ENCODE measurements around the gene HYAL4.
A peak's percentile ranks its signal among the peaks of the same experiment; 100 is the strongest.
"Not testable (repeated sequence)": the region's sequence is repeated elsewhere in the genome, so short reads cannot be mapped to it uniquely, and the experiment has no call there.

The HYAL4 gene

DNA sequence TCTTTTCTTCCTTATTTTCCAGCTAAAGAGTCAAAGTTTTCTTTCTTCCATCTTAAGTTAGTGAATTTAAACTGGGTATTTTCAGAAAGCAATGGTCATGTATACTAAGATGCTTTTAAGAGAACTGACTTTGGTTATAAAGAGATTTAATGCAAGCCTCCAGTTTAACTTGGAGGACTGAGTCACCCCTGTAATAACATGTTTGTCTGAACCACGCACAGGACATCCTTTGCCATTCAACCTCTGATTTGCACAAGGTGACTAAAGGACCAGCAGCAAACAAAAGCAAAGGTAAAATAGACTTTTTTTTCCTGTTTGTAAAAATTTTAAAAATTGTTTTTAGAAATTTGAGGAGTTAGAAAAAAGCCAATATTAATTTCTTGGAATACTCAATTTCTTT lies 2.9 kb downstream of the HYAL4 start:
- no peak for DNase-seq (ENCODE audit: low read depth)
- Histone ChIP-seq H3K36me3 (ENCODE audit: control insufficient read depth, insufficient read depth, low read length, severe bottlenecking) (no peaks in the 10 kb centered on the region), H3K4me3 (ENCODE audit: low read length) (no peak overlapping the region), H3K9ac (ENCODE audit: low read length) (no peak overlapping the region), H3K4me1 (ENCODE audit: control insufficient read depth, insufficient read depth, low read length) (no peaks in the 10 kb centered on the region), H3K27me3 (replicated peaks; ENCODE audit: control insufficient read depth, insufficient read depth, low read length) (peaks cover 3% of the 10 kb centered on the region), H3K9me3 (ENCODE audit: control insufficient read depth, low read length) (peaks cover 6% of the 10 kb centered on the region)

DNA sequence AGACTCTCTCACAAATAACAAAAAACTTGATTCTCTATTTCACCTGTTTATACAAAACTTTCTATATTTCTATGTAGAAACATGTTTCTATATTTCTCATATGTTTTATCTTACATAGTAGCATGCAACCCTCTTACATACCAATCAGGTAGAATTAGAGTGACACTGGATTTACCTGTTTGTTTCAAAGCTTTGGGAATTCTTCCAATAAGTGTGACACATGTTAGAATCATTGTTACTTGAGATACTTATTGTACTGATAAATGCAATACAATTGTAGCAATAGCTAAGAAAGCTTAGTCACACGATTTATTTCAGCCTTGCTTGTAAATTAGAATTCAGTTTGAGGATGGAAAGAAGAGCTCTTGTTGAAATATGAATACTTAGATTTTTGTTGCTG lies 4.9 kb downstream of the HYAL4 start:
- H3K9me3 ChIP-seq (ENCODE audit: control insufficient read depth, low read length), result no peaks in the 10 kb centered on the region
- no peak overlapping the region for H3K4me3 ChIP-seq (ENCODE audit: low read length)
- H3K9ac ChIP-seq (ENCODE audit: low read length), result no peak overlapping the region
- peaks cover 3% of the 10 kb centered on the region for H3K27me3 ChIP-seq (replicated peaks; ENCODE audit: control insufficient read depth, insufficient read depth, low read length)
- H3K36me3 ChIP-seq (ENCODE audit: control insufficient read depth, insufficient read depth, low read length, severe bottlenecking), result no peaks in the 10 kb centered on the region
- DNase-seq (ENCODE audit: low read depth), result no peak
- H3K4me1 ChIP-seq (ENCODE audit: control insufficient read depth, insufficient read depth, low read length), result no peaks in the 10 kb centered on the region

DNA sequence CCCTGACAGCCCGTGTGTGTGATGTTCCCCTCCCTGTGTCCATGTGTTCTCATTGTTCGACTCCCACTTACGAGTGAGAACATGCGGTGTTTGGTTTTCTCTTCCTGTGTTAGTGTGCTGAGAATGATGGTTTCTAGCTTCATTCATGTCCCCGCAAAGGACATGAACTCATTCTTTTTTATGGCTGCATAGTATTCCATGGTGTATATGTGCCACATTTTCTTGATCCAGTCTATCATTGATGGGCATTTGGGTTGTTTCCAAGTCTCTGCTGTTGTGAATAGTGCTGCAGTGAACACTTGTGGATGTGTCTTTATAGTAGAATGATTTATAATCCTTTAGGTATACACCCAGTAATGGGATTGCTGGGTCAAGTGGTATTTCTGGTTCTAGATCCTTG lies 6.4 kb downstream of the HYAL4 start:
- not testable (repeated sequence) for H3K9ac ChIP-seq (ENCODE audit: low read length); H3K27me3 ChIP-seq (replicated peaks; ENCODE audit: control insufficient read depth, insufficient read depth, low read length); H3K9me3 ChIP-seq (ENCODE audit: control insufficient read depth, low read length); H3K4me1 ChIP-seq (ENCODE audit: control insufficient read depth, insufficient read depth, low read length); H3K4me3 ChIP-seq (ENCODE audit: low read length); DNase-seq (ENCODE audit: low read depth); H3K36me3 ChIP-seq (ENCODE audit: control insufficient read depth, insufficient read depth, low read length, severe bottlenecking)

GRCh38 chr7:123854291-123854690 lies 9.3 kb downstream of the HYAL4 start:
- H3K9me3 ChIP-seq (ENCODE audit: control insufficient read depth, low read length); H3K4me1 ChIP-seq (ENCODE audit: control insufficient read depth, insufficient read depth, low read length); DNase-seq (ENCODE audit: low read depth); H3K27me3 ChIP-seq (replicated peaks; ENCODE audit: control insufficient read depth, insufficient read depth, low read length); H3K36me3 ChIP-seq (ENCODE audit: control insufficient read depth, insufficient read depth, low read length, severe bottlenecking); H3K4me3 ChIP-seq (ENCODE audit: low read length); H3K9ac ChIP-seq (ENCODE audit: low read length): not testable (repeated sequence)

- DNase-seq (ENCODE audit: low read depth); H3K27me3 ChIP-seq (replicated peaks; ENCODE audit: control insufficient read depth, insufficient read depth, low read length); H3K9me3 ChIP-seq (ENCODE audit: control insufficient read depth, low read length); H3K4me1 ChIP-seq (ENCODE audit: control insufficient read depth, insufficient read depth, low read length); H3K4me3 ChIP-seq (ENCODE audit: low read length); H3K36me3 ChIP-seq (ENCODE audit: control insufficient read depth, insufficient read depth, low read length, severe bottlenecking); H3K9ac ChIP-seq (ENCODE audit: low read length): not testable (repeated sequence)
These were observed 11.5 kb downstream of the HYAL4 start for GRCh38 chr7:123856428-123856827.

DNA sequence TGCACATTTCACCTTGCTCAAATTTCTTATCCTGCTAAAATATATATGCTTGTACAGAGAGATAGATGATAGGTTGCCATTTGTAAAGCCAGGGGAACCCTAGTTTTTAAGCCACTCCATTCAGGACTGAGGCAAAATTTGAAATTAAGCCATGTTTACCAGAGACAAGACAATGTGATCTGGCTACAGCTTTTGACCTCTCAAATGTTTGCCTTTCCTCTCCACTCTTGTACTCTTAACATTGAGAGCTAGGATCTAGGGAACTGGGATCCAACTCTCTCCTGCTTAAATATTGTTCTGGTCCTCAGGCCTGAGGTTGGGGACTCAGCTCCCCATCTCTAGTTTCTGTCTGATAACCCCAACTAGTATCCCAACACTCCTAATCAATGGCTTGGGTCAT lies 15.9 kb downstream of the HYAL4 start:
- H3K9ac ChIP-seq (ENCODE audit: low read length), result no peak overlapping the region
- no peak for DNase-seq (ENCODE audit: low read depth)
- peaks cover 9% of the 10 kb centered on the region for H3K27me3 ChIP-seq (replicated peaks; ENCODE audit: control insufficient read depth, insufficient read depth, low read length)
- H3K36me3 ChIP-seq (ENCODE audit: control insufficient read depth, insufficient read depth, low read length, severe bottlenecking), result no peaks in the 10 kb centered on the region
- H3K4me1 ChIP-seq (ENCODE audit: control insufficient read depth, insufficient read depth, low read length), result no peaks in the 10 kb centered on the region
- H3K4me3 ChIP-seq (ENCODE audit: low read length), result no peak overlapping the region
- no peaks in the 10 kb centered on the region for H3K9me3 ChIP-seq (ENCODE audit: control insufficient read depth, low read length)

DNA sequence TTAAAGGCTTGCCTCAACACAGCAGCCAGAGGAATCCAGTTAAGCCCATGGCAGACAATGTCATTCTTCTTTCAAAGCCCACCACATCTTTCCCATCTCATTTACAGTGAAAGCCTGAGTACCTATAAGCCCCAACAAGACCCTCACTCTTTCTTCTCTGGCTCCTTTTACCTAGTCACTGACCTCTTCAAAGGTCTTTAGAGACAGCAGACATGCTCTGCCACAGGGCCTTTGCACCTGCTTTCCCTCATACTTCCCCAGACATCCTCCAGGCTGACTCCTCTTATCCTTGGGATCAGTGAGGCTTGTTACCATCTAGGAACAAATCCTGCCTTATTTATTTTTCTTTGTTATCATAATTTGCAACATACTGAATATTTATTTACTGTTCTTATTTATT lies 17.8 kb downstream of the HYAL4 start:
- no peak overlapping the region for H3K4me3 ChIP-seq (ENCODE audit: low read length)
- no peak for DNase-seq (ENCODE audit: low read depth)
- H3K4me1 ChIP-seq (ENCODE audit: control insufficient read depth, insufficient read depth, low read length), result no peaks in the 10 kb centered on the region
- peaks cover 9% of the 10 kb centered on the region for H3K27me3 ChIP-seq (replicated peaks; ENCODE audit: control insufficient read depth, insufficient read depth, low read length)
- no peaks in the 10 kb centered on the region for H3K9me3 ChIP-seq (ENCODE audit: control insufficient read depth, low read length)
- H3K9ac ChIP-seq (ENCODE audit: low read length), result no peak overlapping the region
- H3K36me3 ChIP-seq (ENCODE audit: control insufficient read depth, insufficient read depth, low read length, severe bottlenecking), result no peaks in the 10 kb centered on the region

DNA sequence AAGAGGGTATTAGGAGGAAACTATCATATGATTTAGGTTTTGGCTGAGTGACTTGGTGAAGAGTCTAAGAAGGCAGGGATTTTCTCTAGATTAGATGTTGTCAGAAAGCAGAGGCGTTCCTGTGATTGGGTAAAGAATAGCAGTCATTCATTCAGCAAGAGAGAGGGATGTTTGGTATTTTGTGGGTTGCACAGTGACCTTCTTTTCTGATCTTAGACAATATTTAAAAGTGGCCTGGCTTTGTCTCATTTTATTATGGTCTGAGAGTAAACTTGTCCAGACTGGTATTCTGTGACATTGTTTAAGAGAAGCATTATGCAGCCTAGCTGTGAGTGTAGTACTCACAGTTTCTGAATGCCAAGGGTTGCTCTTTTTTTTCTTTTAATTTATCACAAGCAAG lies 18.5 kb downstream of the HYAL4 start:
- Histone ChIP-seq H3K27me3 (replicated peaks; ENCODE audit: control insufficient read depth, insufficient read depth, low read length) (peaks cover 9% of the 10 kb centered on the region), H3K4me1 (ENCODE audit: control insufficient read depth, insufficient read depth, low read length) (no peaks in the 10 kb centered on the region), H3K4me3 (ENCODE audit: low read length) (no peak overlapping the region), H3K9me3 (ENCODE audit: control insufficient read depth, low read length) (no peaks in the 10 kb centered on the region), H3K9ac (ENCODE audit: low read length) (no peak overlapping the region), H3K36me3 (ENCODE audit: control insufficient read depth, insufficient read depth, low read length, severe bottlenecking) (no peaks in the 10 kb centered on the region)
- DNase-seq (ENCODE audit: low read depth), result no peak

DNA sequence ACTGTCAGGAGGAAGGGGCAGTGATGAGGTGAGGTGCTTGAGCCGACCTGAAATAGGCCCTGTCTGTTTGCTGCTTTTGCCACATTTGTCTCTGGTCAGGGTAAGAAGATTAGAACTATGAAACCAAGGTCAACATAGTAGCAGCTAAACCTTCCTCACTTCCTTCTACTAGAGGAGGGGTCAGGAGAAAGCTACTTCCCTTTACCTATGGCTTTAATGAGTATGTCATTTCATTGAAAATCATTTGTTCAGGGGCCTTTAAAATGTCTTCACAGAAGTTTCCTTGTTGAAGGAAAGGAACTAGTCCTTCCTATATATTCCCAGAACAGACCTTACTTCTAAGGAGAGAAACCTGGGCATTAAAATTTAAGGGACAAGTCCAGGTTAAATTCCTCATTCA lies 19.0 kb downstream of the HYAL4 start:
- H3K4me3 ChIP-seq (ENCODE audit: low read length), result no peak overlapping the region
- H3K4me1 ChIP-seq (ENCODE audit: control insufficient read depth, insufficient read depth, low read length), result no peaks in the 10 kb centered on the region
- peaks cover 9% of the 10 kb centered on the region for H3K27me3 ChIP-seq (replicated peaks; ENCODE audit: control insufficient read depth, insufficient read depth, low read length)
- no peaks in the 10 kb centered on the region for H3K36me3 ChIP-seq (ENCODE audit: control insufficient read depth, insufficient read depth, low read length, severe bottlenecking)
- H3K9me3 ChIP-seq (ENCODE audit: control insufficient read depth, low read length), result no peaks in the 10 kb centered on the region
- H3K9ac ChIP-seq (ENCODE audit: low read length), result no peak overlapping the region
- DNase-seq (ENCODE audit: low read depth), result no peak

DNA sequence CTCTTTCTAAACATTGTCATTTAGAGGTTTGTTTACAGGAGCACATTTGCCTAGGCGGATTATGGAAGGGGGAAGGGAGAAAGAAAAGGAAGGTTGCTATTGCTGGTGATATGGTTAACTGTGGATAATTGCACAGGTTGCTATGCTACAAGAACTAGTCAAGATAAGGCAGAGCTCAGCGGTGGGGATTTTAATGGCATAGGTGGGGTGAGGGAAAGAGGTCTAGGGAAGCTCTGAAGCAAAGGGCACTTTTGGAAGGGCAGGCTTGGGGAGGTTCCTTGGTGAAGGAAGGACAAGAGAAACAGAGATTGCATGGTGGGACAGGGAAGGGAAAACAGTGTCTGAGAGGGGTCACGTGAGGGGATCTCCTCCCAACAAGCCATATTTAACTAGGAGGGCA lies 19.5 kb downstream of the HYAL4 start:
- no peaks in the 10 kb centered on the region for H3K9me3 ChIP-seq (ENCODE audit: control insufficient read depth, low read length)
- DNase-seq (ENCODE audit: low read depth), result no peak
- no peaks in the 10 kb centered on the region for H3K36me3 ChIP-seq (ENCODE audit: control insufficient read depth, insufficient read depth, low read length, severe bottlenecking)
- no peak overlapping the region for H3K9ac ChIP-seq (ENCODE audit: low read length)
- no peak overlapping the region for H3K4me3 ChIP-seq (ENCODE audit: low read length)
- H3K4me1 ChIP-seq (ENCODE audit: control insufficient read depth, insufficient read depth, low read length), result no peaks in the 10 kb centered on the region
- H3K27me3 ChIP-seq (replicated peaks; ENCODE audit: control insufficient read depth, insufficient read depth, low read length), result peaks cover 9% of the 10 kb centered on the region

- Histone ChIP-seq H3K4me1 (ENCODE audit: control insufficient read depth, insufficient read depth, low read length) (no peaks in the 10 kb centered on the region), H3K4me3 (ENCODE audit: low read length) (no peak overlapping the region), H3K9ac (ENCODE audit: low read length) (no peak overlapping the region), H3K27me3 (replicated peaks; ENCODE audit: control insufficient read depth, insufficient read depth, low read length) (peaks cover 9% of the 10 kb centered on the region), H3K36me3 (ENCODE audit: control insufficient read depth, insufficient read depth, low read length, severe bottlenecking) (no peaks in the 10 kb centered on the region), H3K9me3 (ENCODE audit: control insufficient read depth, low read length) (no peaks in the 10 kb centered on the region)
- peak; percentile 2 for DNase-seq (ENCODE audit: low read depth)
These were observed 20.0 kb downstream of the HYAL4 start for GRCh38 chr7:123864966-123865365.

- peak; percentile 85 for DNase-seq (ENCODE audit: low read depth)
- H3K4me1 ChIP-seq (ENCODE audit: control insufficient read depth, insufficient read depth, low read length), result no peaks in the 10 kb centered on the region
- H3K9ac ChIP-seq (ENCODE audit: low read length), result no peak overlapping the region
These were observed 20.6 kb downstream of the HYAL4 start for GRCh38 chr7:123865517-123866117.

More at GRCh38 chr7:123865517-123866117, 20.6 kb downstream of the HYAL4 start:
- Histone ChIP-seq H3K36me3 (ENCODE audit: control insufficient read depth, insufficient read depth, low read length, severe bottlenecking) (no peaks in the 10 kb centered on the region), H3K27me3 (replicated peaks; ENCODE audit: control insufficient read depth, insufficient read depth, low read length) (peaks cover 9% of the 10 kb centered on the region), H3K4me3 (ENCODE audit: low read length) (no peak overlapping the region), H3K9me3 (ENCODE audit: control insufficient read depth, low read length) (no peaks in the 10 kb centered on the region)

Data from adipocyte (in vitro differentiated cells).